ENCODE results near the gene PI4KA. TPM values are rescaled to one million over a fixed set of nuclear protein-coding genes. Genes with fewer than 3 reads are reported as not detected.

PI4KA gene
- total RNA-seq, 1 donor from 2014 or later, result 110 TPM

DNA sequence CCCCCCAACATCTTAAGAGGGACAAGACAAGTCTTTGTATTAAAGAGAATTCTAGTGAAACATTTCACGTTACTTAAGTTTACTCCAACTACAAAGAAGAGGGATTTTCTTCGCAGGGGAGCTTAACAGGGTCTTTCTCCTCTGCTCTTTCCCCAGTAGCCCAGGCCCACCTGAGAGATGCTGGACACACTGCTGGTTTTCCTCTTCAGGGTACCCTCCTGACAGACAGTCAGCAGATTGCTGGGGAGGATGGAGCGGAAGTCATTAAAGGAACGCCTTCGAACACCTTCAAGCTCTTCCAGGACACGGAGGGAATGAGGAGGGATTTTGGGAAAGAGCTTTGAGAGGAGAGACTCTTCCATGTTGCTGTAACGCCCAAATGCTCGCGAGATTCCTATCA lies 39.1 kb downstream of the PI4KA start:
- TF ChIP-seq, protein P1, sequence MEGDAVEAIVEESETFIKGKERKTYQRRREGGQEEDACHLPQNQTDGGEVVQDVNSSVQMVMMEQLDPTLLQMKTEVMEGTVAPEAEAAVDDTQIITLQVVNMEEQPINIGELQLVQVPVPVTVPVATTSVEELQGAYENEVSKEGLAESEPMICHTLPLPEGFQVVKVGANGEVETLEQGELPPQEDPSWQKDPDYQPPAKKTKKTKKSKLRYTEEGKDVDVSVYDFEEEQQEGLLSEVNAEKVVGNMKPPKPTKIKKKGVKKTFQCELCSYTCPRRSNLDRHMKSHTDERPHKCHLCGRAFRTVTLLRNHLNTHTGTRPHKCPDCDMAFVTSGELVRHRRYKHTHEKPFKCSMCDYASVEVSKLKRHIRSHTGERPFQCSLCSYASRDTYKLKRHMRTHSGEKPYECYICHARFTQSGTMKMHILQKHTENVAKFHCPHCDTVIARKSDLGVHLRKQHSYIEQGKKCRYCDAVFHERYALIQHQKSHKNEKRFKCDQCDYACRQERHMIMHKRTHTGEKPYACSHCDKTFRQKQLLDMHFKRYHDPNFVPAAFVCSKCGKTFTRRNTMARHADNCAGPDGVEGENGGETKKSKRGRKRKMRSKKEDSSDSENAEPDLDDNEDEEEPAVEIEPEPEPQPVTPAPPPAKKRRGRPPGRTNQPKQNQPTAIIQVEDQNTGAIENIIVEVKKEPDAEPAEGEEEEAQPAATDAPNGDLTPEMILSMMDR (IDR thresholded peaks at IDR 0.05; ENCODE audit: unreplicated experiment), result no peak
- no peak overlapping the region for H3K27ac Mint-ChIP-seq
- H3K27me3 Mint-ChIP-seq (ENCODE audit: low read depth), result no peaks in the 10 kb centered on the region

GRCh38 chr22:20818471-20818870 lies 40.1 kb downstream of the PI4KA start:
- DNase-seq (ENCODE audit: low spot score in 2 of 2, unreplicated experiment in 2 of 2), result no peak
- H3K27me3 Mint-ChIP-seq (ENCODE audit: low read depth), result no peaks in the 10 kb centered on the region
- no peaks in the 10 kb centered on the region for H3K9me3 Mint-ChIP-seq
- H3K36me3 Mint-ChIP-seq, result peaks cover 25% of the 10 kb centered on the region
- TF ChIP-seq, protein P1 (IDR thresholded peaks at IDR 0.05; ENCODE audit: unreplicated experiment), result no peak
- H3K4me1 Mint-ChIP-seq, result no peaks in the 10 kb centered on the region
- H3K4me3 Mint-ChIP-seq, result no peak overlapping the region
- no peak overlapping the region for H3K27ac Mint-ChIP-seq

More for the DNA sequence above, 39.1 kb downstream of the PI4KA start:
- Mint-ChIP-seq H3K4me1 (no peaks in the 10 kb centered on the region), H3K4me3 (no peak overlapping the region), H3K36me3 (peaks cover 21% of the 10 kb centered on the region), H3K9me3 (no peaks in the 10 kb centered on the region)
- DNase-seq (ENCODE audit: low spot score in 2 of 2, unreplicated experiment in 2 of 2), result no peak

- Mint-ChIP-seq H3K36me3 (peaks cover 34% of the 10 kb centered on the region), H3K27ac (no peak overlapping the region), H3K4me3 (no peak overlapping the region), H3K4me1 (no peaks in the 10 kb centered on the region), H3K27me3 (ENCODE audit: low read depth) (no peaks in the 10 kb centered on the region), H3K9me3 (no peaks in the 10 kb centered on the region)
- DNase-seq (ENCODE audit: low spot score in 2 of 2, unreplicated experiment in 2 of 2), result no peak
- TF ChIP-seq, protein P1 (IDR thresholded peaks at IDR 0.05; ENCODE audit: unreplicated experiment), result no peak
Observed at GRCh38 chr22:20816559-20816958, 42.1 kb downstream of the PI4KA start.

GRCh38 chr22:20815477-20816050 lies 43.0 kb downstream of the PI4KA start:
- no peak for DNase-seq (ENCODE audit: low spot score in 2 of 2, unreplicated experiment in 2 of 2)
- H3K27ac Mint-ChIP-seq, result no peak overlapping the region
- TF ChIP-seq, protein P1 (IDR thresholded peaks at IDR 0.05; ENCODE audit: unreplicated experiment), result no peak
- H3K9me3 Mint-ChIP-seq, result no peaks in the 10 kb centered on the region
- no peaks in the 10 kb centered on the region for H3K4me1 Mint-ChIP-seq
- H3K27me3 Mint-ChIP-seq (ENCODE audit: low read depth), result no peaks in the 10 kb centered on the region
- peaks cover 42% of the 10 kb centered on the region for H3K36me3 Mint-ChIP-seq
- H3K4me3 Mint-ChIP-seq, result no peak overlapping the region

DNA sequence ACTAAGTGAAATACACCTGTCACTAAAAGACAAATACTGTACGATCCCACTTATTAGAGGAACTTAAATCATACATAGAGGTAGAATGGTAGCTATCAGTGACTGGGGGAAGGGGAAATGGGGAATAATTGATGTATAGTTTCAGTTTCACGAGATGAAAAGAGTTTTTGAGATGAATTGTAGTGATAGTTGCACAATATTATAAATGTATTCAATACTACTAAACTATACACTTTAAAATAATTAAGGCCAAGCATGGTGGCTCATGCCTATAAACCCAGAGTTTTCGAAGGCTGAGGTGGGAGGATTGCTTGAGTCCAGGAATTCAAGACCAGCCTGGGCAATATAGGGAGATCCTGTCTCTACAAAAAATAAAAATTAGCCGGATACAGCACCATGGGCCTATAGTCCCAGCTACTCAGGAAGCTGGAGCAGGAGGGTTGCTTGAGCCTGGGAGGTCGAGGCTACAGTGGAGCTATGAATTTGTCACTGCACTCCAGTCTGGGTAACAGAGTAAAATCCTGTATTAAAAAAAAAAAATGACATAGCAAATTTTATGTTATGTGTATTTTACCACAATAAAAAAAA lies 44.3 kb downstream of the PI4KA start:
- Mint-ChIP-seq H3K36me3 (peaks cover 39% of the 10 kb centered on the region), H3K4me1 (no peaks in the 10 kb centered on the region), H3K9me3 (no peaks in the 10 kb centered on the region), H3K27me3 (ENCODE audit: low read depth) (no peaks in the 10 kb centered on the region), H3K4me3 (no peak overlapping the region), H3K27ac (no peak overlapping the region)
- no peak for DNase-seq (ENCODE audit: low spot score in 2 of 2, unreplicated experiment in 2 of 2)
- TF ChIP-seq, protein P1 (IDR thresholded peaks at IDR 0.05; ENCODE audit: unreplicated experiment), result no peak

Measured in mesothelial cell of epicardium (in vitro differentiated cells).